Endothelial cell of umbilical vein (primary cell): ENCODE results near the gene TBX18. TPM values are rescaled to one million over a fixed set of nuclear protein-coding genes. Genes with fewer than 3 reads are reported as not detected.
A peak's percentile ranks its signal among the peaks of the same experiment; 100 is the strongest.

Experiments used
- BruUV-seq: library from RNA; stranded (reverse); fragments of 400-500 nt; replicated peaks from 2 replicates; lab custom pipeline; 2021; lab: Mats Ljungman, UMichigan
- CTCF ChIA-PET: fragments of 300-600, 350-600 bp; sonication (Branson Sonifier 250); formaldehyde crosslinking; loops from one replicate; lab custom pipeline; 2021; ENCODE audit warnings: antibody characterized with exemption, inconsistent platforms; lab: Charles Lee
- POLR2A ChIA-PET: fragments of 300-600, 350-600 bp; sonication (Branson Sonifier 250); formaldehyde crosslinking; loops from one replicate; lab custom pipeline; 2021; ENCODE audit warnings: antibody characterized with exemption, inconsistent platforms; lab: Charles Lee
- DNase-seq: peaks from one replicate; pipeline ENCODE4 v3.0.0-alpha.2; 2011; ENCODE audit warnings: low read depth, low spot score
- FAIRE-seq: peaks from 2 replicates; lab custom pipeline; 2011; peaks lifted over from hg19 to GRCh38; lab: Jason Lieb, UNC
- H2AFZ ChIP-seq: 2 replicates; pipeline ENCODE4 v1.6.0; 2012; ENCODE audit warnings: low read depth, low read length, control low read depth, inconsistent platforms
- H3K27ac ChIP-seq: 2 replicates; pipeline ENCODE4 v1.5.1; 2011; ENCODE audit warnings: low read depth, mild to moderate bottlenecking, control low read depth, low read length, moderate library complexity; ENCODE audit not compliant: insufficient read depth
- H3K27me3 ChIP-seq, 2 experiments: 2 replicates each; pipeline versions ENCODE4 v1.6.0 to v1.6.1; 2011; ENCODE audit warnings: low read length in 2 of 2, mixed read lengths in 1 of 2; ENCODE audit not compliant: control insufficient read depth in 2 of 2, insufficient read depth in 2 of 2
- H3K36me3 ChIP-seq, 2 experiments: 2 replicates in 1 of 2; 3 replicates in 1 of 2; pipeline ENCODE4 v1.5.1; 2011; ENCODE audit warnings: low read length in 2 of 2, mild to moderate bottlenecking in 1 of 2, moderate library complexity in 1 of 2; ENCODE audit not compliant: control insufficient read depth in 2 of 2, insufficient read depth in 2 of 2; ENCODE audit errors: extremely low read depth in 1 of 2
- H3K4me1 ChIP-seq: 3 replicates; pipeline ENCODE4 v1.5.1; 2011; ENCODE audit warnings: mild to moderate bottlenecking, low read length; ENCODE audit not compliant: control insufficient read depth, insufficient read depth; ENCODE audit errors: extremely low read depth
- H3K4me2 ChIP-seq: 2 replicates; pipeline ENCODE4 v1.6.1; 2011; ENCODE audit warnings: low read length, control low read depth, mixed read lengths; ENCODE audit not compliant: insufficient read depth
- H3K4me3 ChIP-seq, 3 experiments: fragments of 200-600 bp in 1 of 3; sonication (generic), shearing (Covaris generic) in 1 of 3; replicated peaks in 1 of 3; 2 replicates each; pipeline ENCODE4 v1.5.1; 2011 to 2016; ENCODE audit warnings: control low read depth in 3 of 3, low read length in 3 of 3, mild to moderate bottlenecking in 2 of 3, inconsistent platforms in 1 of 3, low read depth in 1 of 3, moderate library complexity in 1 of 3; ENCODE audit not compliant: insufficient read depth in 1 of 3
- H3K79me2 ChIP-seq: 2 replicates; pipeline ENCODE4 v1.6.0; 2012; ENCODE audit warnings: low read length, inconsistent platforms; ENCODE audit not compliant: control insufficient read depth, insufficient read depth
- H3K9ac ChIP-seq: replicated peaks from 2 replicates; pipeline ENCODE3; 2011; ENCODE audit warnings: low read length, control low read depth; ENCODE audit not compliant: insufficient read depth; ENCODE audit errors: extremely low read depth
- H3K9me1 ChIP-seq: replicated peaks from 3 replicates; pipeline ENCODE4 v1.6.0; 2011; ENCODE audit warnings: mild to moderate bottlenecking, low read length; ENCODE audit not compliant: control insufficient read depth, insufficient read depth; ENCODE audit errors: extremely low read depth
- H3K9me3 ChIP-seq: replicated peaks from 2 replicates; pipeline ENCODE4 v1.5.1; 2012; ENCODE audit warnings: low read length, inconsistent platforms; ENCODE audit not compliant: control insufficient read depth, insufficient read depth
- H4K20me1 ChIP-seq: replicated peaks from 2 replicates; pipeline ENCODE3; 2011; ENCODE audit warnings: mild to moderate bottlenecking, low read length; ENCODE audit not compliant: control insufficient read depth, insufficient read depth; ENCODE audit errors: extremely low read depth
- CTCF ChIP-seq, 2 donors: IDR thresholded peaks; 1 replicate in 1 of 2; 2 replicates in 1 of 2; pipeline ENCODE4 v1.5.1; 2011; ENCODE audit warnings: low read length in 2 of 2, mild to moderate bottlenecking in 2 of 2, moderate library complexity in 2 of 2, control low read depth in 1 of 2, inconsistent platforms in 1 of 2, low read depth in 1 of 2; ENCODE audit not compliant: insufficient read depth in 1 of 2; ENCODE audit errors: extremely low read depth in 1 of 2
- EZH2 ChIP-seq: IDR thresholded peaks from 2 replicates; pipeline ENCODE4 v1.6.1; 2012; ENCODE audit warnings: borderline replicate concordance, low read depth, mild to moderate bottlenecking, moderate library complexity, low read length, inconsistent platforms; ENCODE audit not compliant: severe bottlenecking
- FOS ChIP-seq: IDR thresholded peaks from 2 replicates; pipeline ENCODE4 v1.6.1; 2011; ENCODE audit warnings: mild to moderate bottlenecking, low read length, moderate library complexity, borderline replicate concordance; ENCODE audit not compliant: insufficient read depth
- GATA2 ChIP-seq: IDR thresholded peaks from 2 replicates; pipeline ENCODE4 v1.7.0; 2011; ENCODE audit warnings: low read depth, mild to moderate bottlenecking, moderate library complexity, mixed read lengths, low read length; ENCODE audit not compliant: insufficient read length, insufficient read depth
- JUN ChIP-seq: IDR thresholded peaks from 2 replicates; pipeline ENCODE4 v1.6.1; 2011; ENCODE audit warnings: borderline replicate concordance, low read depth; ENCODE audit not compliant: insufficient read length, insufficient read depth
- MAX ChIP-seq: IDR thresholded peaks from 2 replicates; pipeline ENCODE4 v1.6.1; 2011; ENCODE audit not compliant: insufficient read depth, insufficient read length
- MYC ChIP-seq: IDR thresholded peaks from one replicate; pipeline ENCODE4 v1.6.1; 2011; ENCODE audit warnings: mild to moderate bottlenecking, low read depth, low read length
- POLR2A ChIP-seq: IDR thresholded peaks from 2 replicates; pipeline ENCODE4 v1.6.1; 2012; ENCODE audit warnings: low read depth, mild to moderate bottlenecking, control low read depth, low read length
- POLR2AphosphoS5 ChIP-seq: IDR thresholded peaks from 2 replicates; pipeline ENCODE4 v1.6.1; 2012; ENCODE audit warnings: low read depth, mild to moderate bottlenecking, control low read depth, low read length, moderate library complexity; ENCODE audit not compliant: insufficient read depth
- dilution Hi-C: fragments of 300-500 bp; cut with MboI; formaldehyde crosslinking; loops from one replicate; pipeline ENCODE4 v1.15.0; 2019; ENCODE audit warnings: low sequenced_read_pairs; ENCODE audit not compliant: extremely low pct_ligation_motif_present
- intact Hi-C: fragments of 100-400 bp; cut with micrococcal nuclease; formaldehyde crosslinking; loops from one replicate; pipeline ENCODE4 v1.10.0; 2022
- polyA plus RNA-seq, 4 experiments: library from polyadenylated mRNA; depleted of rRNA in 3 of 4; stranded (reverse) in 3 of 4; unstranded in 1 of 4; fragments of >200 nt; gene quantifications; 2 replicates each; pipeline versions ENCODE4 v1.2.1 to v1.2.3, GENCODE V29; 2011 to 2012; ENCODE audit warnings: missing spikeins in 1 of 4
- total RNA-seq: library from RNA; stranded (reverse); gene quantifications from 2 replicates; pipeline ENCODE4 v1.2.3, GENCODE V29; 2021

Gene TBX18
- total and polyA plus RNA-seq, 2 donors (not counting 3 experiments of a cell fraction or from before 2014, with no cell fraction given), result 28.4 to 60.5 TPM

GRCh38 chr6:84772428-84773132, 8.2 kb upstream of the TBX18 start:
- POLR2A ChIA-PET, result no interaction called here
- no peaks in the 10 kb centered on the region for H3K36me3 ChIP-seq
- H3K4me3 ChIP-seq, result no peak overlapping the region
- H3K9me3 ChIP-seq, result no peaks in the 10 kb centered on the region
- FAIRE-seq (no peak), DNase-seq (no peak)
- H3K27me3 ChIP-seq, result peaks cover 37 to 87% of the 10 kb centered on the region in 2 experiments
- no peaks in the 10 kb centered on the region for H3K9me1 ChIP-seq
- no peaks in the 10 kb centered on the region for H4K20me1 ChIP-seq
- no peak overlapping the region for H2AFZ ChIP-seq
- BruUV-seq, result no TSS peak
- peak overlapping the region; percentile 88 for H3K4me2 ChIP-seq
- peaks cover 22% of the 10 kb centered on the region for H3K4me1 ChIP-seq
- H3K79me2 ChIP-seq, result no peaks in the 10 kb centered on the region
- dilution Hi-C loops, result no loop called here
- intact Hi-C loops, result no loop called here
- no peak overlapping the region for H3K9ac ChIP-seq
- TF ChIP-seq EZH2 (peak; percentile 92), GATA2 (no peak)
- CTCF ChIA-PET, result interaction anchor here (2.5 to 13.2 kb wide), 9 partner anchors 8 to 550 kb away, joined by 7 to 170 read pairs (median 31); partner anchors contain the start of gene TBX18
- no peak overlapping the region for H3K27ac ChIP-seq

- Histone ChIP-seq H3K27me3 (peaks cover 40 to 89% of the 10 kb centered on the region in 2 experiments), H2AFZ (no peak overlapping the region), H3K79me2 (no peaks in the 10 kb centered on the region), H3K9me1 (no peaks in the 10 kb centered on the region), H3K9ac (no peak overlapping the region), H3K4me2 (no peak overlapping the region), H4K20me1 (no peaks in the 10 kb centered on the region), H3K9me3 (no peaks in the 10 kb centered on the region), H3K36me3 (no peaks in the 10 kb centered on the region), H3K4me1 (peaks cover 22% of the 10 kb centered on the region), H3K4me3 (no peak overlapping the region), H3K27ac (no peak overlapping the region)
- ChIA-PET POLR2A (no interaction called here), CTCF (interaction anchor here (4.4 to 13.2 kb wide), 3 partner anchors 7 to 349 kb away, joined by 48 to 170 read pairs (median 70); partner anchors contain the start of gene TBX18)
- no peak for FAIRE-seq
- DNase-seq, result peak; percentile 35
- no TSS peak for BruUV-seq
- dilution Hi-C loops, result no loop called here
- intact Hi-C loops, result no loop called here
- TF ChIP-seq MYC, result no peak
- no peak for TF ChIP-seq POLR2AphosphoS5
- TF ChIP-seq POLR2A, result no peak
- no peak for TF ChIP-seq JUN
- no peak for TF ChIP-seq FOS
- no peak for TF ChIP-seq CTCF (IDR thresholded peaks at IDR 0.05; ENCODE audit: extremely low read depth in 1 of 2, insufficient read depth in 1 of 2, low read depth in 1 of 2, low read length in 2 of 2)
- no peak for TF ChIP-seq EZH2
- no peak for TF ChIP-seq GATA2
- TF ChIP-seq MAX, result no peak
Observed at GRCh38 chr6:84771756-84772356, 7.5 kb upstream of the TBX18 start.
